ENCODE results near the gene NRP2. TPM values are rescaled to one million over a fixed set of nuclear protein-coding genes. Genes with fewer than 3 reads are reported as not detected.

NRP2 gene
- polyA plus RNA-seq, 2 of the 4 experiments (the other 2 are of a cell fraction): 144 to 159 TPM

DNA sequence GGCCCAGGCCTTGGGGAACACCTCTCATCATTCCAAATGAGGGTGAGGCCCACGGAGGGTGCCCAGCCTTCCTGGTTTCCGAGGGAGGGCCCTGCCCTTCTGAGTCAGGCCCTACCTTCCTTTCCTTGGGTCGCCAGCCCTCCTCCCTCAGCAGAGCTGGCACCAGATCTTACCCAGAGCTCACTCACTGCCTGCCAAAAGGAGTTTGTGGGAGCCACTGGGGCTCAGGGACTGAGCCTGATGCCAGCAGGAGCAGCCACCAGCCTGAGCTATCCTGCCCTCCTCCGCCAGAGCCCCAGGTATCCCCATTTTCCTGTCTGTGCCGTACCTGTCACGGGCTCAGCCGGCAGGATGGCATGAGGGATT, 64.1 kb downstream of the NRP2 start:
- no peak for FAIRE-seq
- peak in 1 of 2 experiments; percentile 51 for DNase-seq (ENCODE audit: low read depth in 1 of 2, low spot score in 1 of 2)
- H3K27ac ChIP-seq: peak overlapping the region; percentile 87 to 94
- TF ChIP-seq EP300 (IDR thresholded peaks at IDR 0.05) (no peak), E2F6 (IDR thresholded peaks at IDR 0.05; ENCODE audit: borderline replicate concordance, low read depth) (no peak), CEBPB (IDR thresholded peaks at IDR 0.05) (no peak), MAFK (IDR thresholded peaks at IDR 0.05; ENCODE audit: partially characterized antibody) (no peak), RFX5 (IDR thresholded peaks at IDR 0.05) (no peak), GATA3 (IDR thresholded peaks at IDR 0.05; ENCODE audit: borderline replicate concordance) (no peak), HOXB13 (CRISPR knock-in tag; IDR thresholded peaks at IDR 0.05; ENCODE audit: low read depth) (no peak), MAZ (IDR thresholded peaks at IDR 0.05; ENCODE audit: borderline replicate concordance, low read depth, low read length) (no peak), PBX3 (IDR thresholded peaks at IDR 0.05) (no peak), HMGXB4 (CRISPR knock-in tag; IDR thresholded peaks at IDR 0.05; ENCODE audit: borderline replicate concordance) (no peak), ZFP36 (IDR thresholded peaks at IDR 0.05; ENCODE audit: borderline replicate concordance, partially characterized antibody) (no peak), JUNB (IDR thresholded peaks at IDR 0.05) (no peak), FOSL2 (IDR thresholded peaks at IDR 0.05) (no peak), FOSL2 (CRISPR knock-in tag; IDR thresholded peaks at IDR 0.05) (no peak), CHD4 (IDR thresholded peaks at IDR 0.05; ENCODE audit: borderline replicate concordance) (no peak)
- TF ChIP-seq, protein P1, sequence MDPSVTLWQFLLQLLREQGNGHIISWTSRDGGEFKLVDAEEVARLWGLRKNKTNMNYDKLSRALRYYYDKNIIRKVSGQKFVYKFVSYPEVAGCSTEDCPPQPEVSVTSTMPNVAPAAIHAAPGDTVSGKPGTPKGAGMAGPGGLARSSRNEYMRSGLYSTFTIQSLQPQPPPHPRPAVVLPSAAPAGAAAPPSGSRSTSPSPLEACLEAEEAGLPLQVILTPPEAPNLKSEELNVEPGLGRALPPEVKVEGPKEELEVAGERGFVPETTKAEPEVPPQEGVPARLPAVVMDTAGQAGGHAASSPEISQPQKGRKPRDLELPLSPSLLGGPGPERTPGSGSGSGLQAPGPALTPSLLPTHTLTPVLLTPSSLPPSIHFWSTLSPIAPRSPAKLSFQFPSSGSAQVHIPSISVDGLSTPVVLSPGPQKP (IDR thresholded peaks at IDR 0.05; ENCODE audit: low read depth, low read length): no peak
- H3K4me2 ChIP-seq: peak overlapping the region; percentile 36
- WGBS (ENCODE audit: missing lambda C conversion rate): 59% methylated on average over 6 of the region's 7 CpGs
- H3K4me1 ChIP-seq: peaks cover 67% of the 10 kb centered on the region
- H3K4me3 ChIP-seq: no peak overlapping the region
- ATAC-seq: peak; percentile 22 to 41; a peak in 4 of 6 replicates
- CTCF ChIA-PET: interaction anchor here (0.9 to 1.8 kb wide), 2 partner anchors 9 to 12 kb away, joined by 3 to 4 read pairs; no protein-coding TSS in a partner anchor
- no peaks in the 10 kb centered on the region for H3K9me3 ChIP-seq
- POLR2A ChIA-PET: interaction anchor here (0.6 to 1.1 kb wide), 2 partner anchors 32 to 64 kb away, joined by 3 read pairs; partner anchors contain the start of gene NRP2

- TF ChIP-seq ZSCAN20 (CRISPR knock-in tag; IDR thresholded peaks at IDR 0.05) (no peak), USF2 (IDR thresholded peaks at IDR 0.05) (peak; percentile 75)
- FAIRE-seq: no peak
Observed at GRCh38 chr2:205747829-205748386, 65.6 kb downstream of the NRP2 start.

More at GRCh38 chr2:205747829-205748386, 65.6 kb downstream of the NRP2 start:
- POLR2A ChIA-PET: interaction anchor here (0.9 to 1.6 kb wide), 3 partner anchors 16 to 66 kb away, joined by 4 to 13 read pairs (median 6); partner anchors contain the start of gene NRP2
- H3K27ac ChIP-seq: peak overlapping the region; percentile 87 to 94
- H3K4me3 ChIP-seq: no peak overlapping the region
- CTCF ChIA-PET: interaction anchor here (0.8 to 1.7 kb wide), 2 partner anchors 46 to 178 kb away, joined by 4 to 7 read pairs; no protein-coding TSS in a partner anchor
- no peak for ATAC-seq
- 83% methylated on average over 11 of the region's 11 CpGs for WGBS (ENCODE audit: missing lambda C conversion rate)
- H3K4me2 ChIP-seq: peak overlapping the region; percentile 59
- peak in 1 of 2 experiments; percentile 29 for DNase-seq (ENCODE audit: low read depth in 1 of 2, low spot score in 1 of 2)
- no peaks in the 10 kb centered on the region for H3K9me3 ChIP-seq
- peaks cover 78% of the 10 kb centered on the region for H3K4me1 ChIP-seq

Measured in A549 (cell line).